CD14-positive monocyte (primary cell): ENCODE data around the gene SCP2. TPM values are rescaled to one million over a fixed set of nuclear protein-coding genes. Genes with fewer than 3 reads are reported as not detected.

Experiments
- DNase-seq, 3 donors: peaks; one replicate each; pipeline ENCODE4 v3.0.0-alpha.2; 2011 to 2022
- H2AFZ ChIP-seq: 2 replicates; pipeline ENCODE4 v1.6.0; 2012; ENCODE audit warnings: mild to moderate bottlenecking, low read depth, low read length, inconsistent platforms; ENCODE audit not compliant: insufficient read depth, poor library complexity, severe bottlenecking
- H3K27ac ChIP-seq, 2 donors: 1 replicate in 1 of 2; 2 replicates in 1 of 2; pipeline ENCODE4 v1.5.1; 2012 to 2013; ENCODE audit warnings: low read length in 2 of 2, control low read depth in 1 of 2, inconsistent platforms in 1 of 2, low read depth in 1 of 2, mild to moderate bottlenecking in 1 of 2
- H3K27me3 ChIP-seq, 2 donors: one replicate each; pipeline versions ENCODE4 v1.6.0 to v1.6.1; 2011 to 2013; ENCODE audit warnings: low read length in 2 of 2; ENCODE audit not compliant: control insufficient read depth in 2 of 2, insufficient read depth in 2 of 2
- H3K36me3 ChIP-seq, 2 donors: replicated peaks in 1 of 2; 1 replicate in 1 of 2; 2 replicates in 1 of 2; pipeline versions ENCODE4 v1.5.1 to v1.6.1; 2012 to 2013; ENCODE audit warnings: low read length in 2 of 2, control low read depth in 1 of 2, inconsistent platforms in 1 of 2, mild to moderate bottlenecking in 1 of 2; ENCODE audit not compliant: insufficient read depth in 2 of 2, control insufficient read depth in 1 of 2
- H3K4me1 ChIP-seq, 2 donors: 1 replicate in 1 of 2; 2 replicates in 1 of 2; pipeline versions ENCODE4 v1.5.1 to v1.6.1; 2012 to 2013; ENCODE audit warnings: low read length in 2 of 2, control low read depth in 1 of 2, inconsistent platforms in 1 of 2, mild to moderate bottlenecking in 1 of 2, moderate library complexity in 1 of 2; ENCODE audit not compliant: insufficient read depth in 2 of 2, control insufficient read depth in 1 of 2
- H3K4me2 ChIP-seq: replicated peaks from 2 replicates; pipeline ENCODE3; 2012; ENCODE audit warnings: low read length, moderate library complexity, mild to moderate bottlenecking; ENCODE audit not compliant: poor library complexity, severe bottlenecking; ENCODE audit errors: extremely low read depth
- H3K4me3 ChIP-seq, 3 experiments: fragments of 200-600 bp in 1 of 3; sonication (generic) in 1 of 3; replicated peaks in 1 of 3; 1 replicate in 2 of 3; 2 replicates in 1 of 3; pipeline ENCODE4 v1.5.1; 2011 to 2013; ENCODE audit warnings: low read length in 3 of 3, mild to moderate bottlenecking in 3 of 3, control low read depth in 2 of 3, low read depth in 2 of 3, inconsistent platforms in 1 of 3, moderate library complexity in 1 of 3
- H3K79me2 ChIP-seq: 2 replicates; pipeline ENCODE4 v1.6.0; 2012; ENCODE audit warnings: mild to moderate bottlenecking, control low read depth, inconsistent platforms, low read length, moderate library complexity; ENCODE audit not compliant: insufficient read depth
- H3K9ac ChIP-seq: 2 replicates; pipeline ENCODE4 v1.6.0; 2017; ENCODE audit warnings: low read length, mild to moderate bottlenecking; ENCODE audit not compliant: insufficient read depth, poor library complexity, severe bottlenecking
- H3K9me3 ChIP-seq, 2 donors: replicated peaks in 1 of 2; 1 replicate in 1 of 2; 2 replicates in 1 of 2; pipeline versions ENCODE4 v1.5.1 to v1.6.1; 2012 to 2013; ENCODE audit warnings: low read length in 2 of 2, control low read depth in 1 of 2; ENCODE audit not compliant: control insufficient read depth in 1 of 2, insufficient read depth in 1 of 2
- H4K20me1 ChIP-seq: 2 replicates; pipeline ENCODE4 v1.6.0; 2012; ENCODE audit warnings: mild to moderate bottlenecking, low read length, control low read depth, moderate library complexity; ENCODE audit not compliant: insufficient read depth
- H3K27ac Mint-ChIP-seq, 7 donors: one replicate each; pipeline ENCODE4 v1.8.0; 2020; ENCODE audit warnings: mild to moderate bottlenecking in 7 of 7, mixed read lengths in 7 of 7, moderate library complexity in 6 of 7, inconsistent platforms in 2 of 7
- H3K27me3 Mint-ChIP-seq, 3 donors: one replicate each; pipeline ENCODE4 v1.8.0; 2021 to 2022; ENCODE audit warnings: low read depth in 3 of 3, mild to moderate bottlenecking in 3 of 3, mixed read lengths in 3 of 3, moderate library complexity in 3 of 3, inconsistent platforms in 1 of 3
- H3K36me3 Mint-ChIP-seq, 2 donors: one replicate each; pipeline ENCODE4 v1.8.0; 2020; ENCODE audit warnings: mixed read lengths in 2 of 2, inconsistent platforms in 1 of 2, mild to moderate bottlenecking in 1 of 2
- H3K4me1 Mint-ChIP-seq: one replicate; pipeline ENCODE4 v1.8.0; 2020; ENCODE audit warnings: mild to moderate bottlenecking, mixed read lengths
- H3K4me3 Mint-ChIP-seq, 2 donors: one replicate each; pipeline ENCODE4 v1.8.0; 2020; ENCODE audit warnings: mild to moderate bottlenecking in 2 of 2, mixed read lengths in 2 of 2, moderate library complexity in 1 of 2
- H3K9me3 Mint-ChIP-seq, 7 donors: one replicate each; pipeline ENCODE4 v1.8.0; 2020 to 2022; ENCODE audit warnings: mixed read lengths in 7 of 7, mild to moderate bottlenecking in 6 of 7, moderate library complexity in 6 of 7, inconsistent platforms in 2 of 7
- WGBS: methylation state at CpG from one replicate; pipeline ENCODE4 v1.1.5; 2013; ENCODE audit warnings: missing lambda C conversion rate; ENCODE audit not compliant: insufficient coverage; 5-methylcytosine and 5-hydroxymethylcytosine counted together
- intact Hi-C, 2 donors: fragments of 100-400 bp; cut with micrococcal nuclease; formaldehyde crosslinking; loops; one replicate each; pipeline versions ENCODE4 v1.15.0 to v1.15.1; 2023
- polyA plus RNA-seq, 3 donors: library from polyadenylated mRNA; depleted of rRNA in 1 of 3; unstranded in 2 of 3; stranded (reverse) in 1 of 3; fragments of 300-500 nt in 2 of 3; fragments of >200 nt in 1 of 3; fragmentation: Illumina TruSeq in 2 of 3; gene quantifications; 1 replicate in 2 of 3; 2 replicates in 1 of 3; pipeline ENCODE4 v1.2.3, GENCODE V29; 2012 to 2021
- TF ChIP-seq, protein P1 (sequence below): fragments of 200-600 bp; IDR thresholded peaks from one replicate; pipeline ENCODE4 v1.8.0; 2022; ENCODE audit warnings: antibody characterized with exemption, mild to moderate bottlenecking

Gene SCP2
- polyA plus RNA-seq, 3 donors = 56.3 to 197 (median 156) TPM

DNA sequence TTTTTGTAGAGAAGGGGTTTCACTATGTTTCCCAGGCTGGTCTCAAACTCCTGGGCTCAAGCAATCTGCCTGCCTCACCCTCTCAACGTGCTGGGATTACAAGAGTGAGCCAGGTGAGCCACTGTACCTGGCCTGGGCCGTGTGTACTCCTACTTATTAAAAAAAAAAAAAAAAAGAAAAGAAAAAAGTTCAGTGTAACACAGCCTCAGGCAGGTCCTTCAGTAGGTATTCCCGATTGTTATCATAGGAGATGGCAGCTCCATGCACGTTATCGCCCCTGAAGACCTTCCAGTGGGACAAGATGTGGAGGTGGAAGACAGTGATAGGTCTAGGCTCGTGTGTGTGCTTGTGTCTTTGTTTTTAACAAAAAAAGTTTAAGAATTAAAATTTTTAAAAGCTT lies 8.9 kb upstream of the SCP2 start:
- no peaks in the 10 kb centered on the region for H4K20me1 ChIP-seq
- H3K9me3 ChIP-seq = no peaks in the 10 kb centered on the region
- intact Hi-C loops = no loop called here
- peaks cover 2 to 31% of the 10 kb centered on the region in 2 donors for H3K27me3 ChIP-seq
- H3K4me3 Mint-ChIP-seq = no peak overlapping the region
- H3K79me2 ChIP-seq = no peaks in the 10 kb centered on the region
- no peak overlapping the region for H3K9ac ChIP-seq
- peaks cover 0 to 6% (median 0%) of the 10 kb centered on the region in 7 donors for H3K9me3 Mint-ChIP-seq
- no peaks in the 10 kb centered on the region for H3K36me3 ChIP-seq
- no peak for DNase-seq
- no peak overlapping the region for H3K27ac ChIP-seq
- H3K4me1 ChIP-seq = peaks cover 11 to 13% of the 10 kb centered on the region in 2 donors
- H3K4me1 Mint-ChIP-seq = peaks cover 8% of the 10 kb centered on the region
- H3K4me3 ChIP-seq = no peak overlapping the region
- no peak overlapping the region for H3K4me2 ChIP-seq
- TF ChIP-seq, protein P1, sequence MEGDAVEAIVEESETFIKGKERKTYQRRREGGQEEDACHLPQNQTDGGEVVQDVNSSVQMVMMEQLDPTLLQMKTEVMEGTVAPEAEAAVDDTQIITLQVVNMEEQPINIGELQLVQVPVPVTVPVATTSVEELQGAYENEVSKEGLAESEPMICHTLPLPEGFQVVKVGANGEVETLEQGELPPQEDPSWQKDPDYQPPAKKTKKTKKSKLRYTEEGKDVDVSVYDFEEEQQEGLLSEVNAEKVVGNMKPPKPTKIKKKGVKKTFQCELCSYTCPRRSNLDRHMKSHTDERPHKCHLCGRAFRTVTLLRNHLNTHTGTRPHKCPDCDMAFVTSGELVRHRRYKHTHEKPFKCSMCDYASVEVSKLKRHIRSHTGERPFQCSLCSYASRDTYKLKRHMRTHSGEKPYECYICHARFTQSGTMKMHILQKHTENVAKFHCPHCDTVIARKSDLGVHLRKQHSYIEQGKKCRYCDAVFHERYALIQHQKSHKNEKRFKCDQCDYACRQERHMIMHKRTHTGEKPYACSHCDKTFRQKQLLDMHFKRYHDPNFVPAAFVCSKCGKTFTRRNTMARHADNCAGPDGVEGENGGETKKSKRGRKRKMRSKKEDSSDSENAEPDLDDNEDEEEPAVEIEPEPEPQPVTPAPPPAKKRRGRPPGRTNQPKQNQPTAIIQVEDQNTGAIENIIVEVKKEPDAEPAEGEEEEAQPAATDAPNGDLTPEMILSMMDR = no peak
- H2AFZ ChIP-seq = no peak overlapping the region
- no peaks in the 10 kb centered on the region for H3K36me3 Mint-ChIP-seq
- H3K27ac Mint-ChIP-seq = no peak overlapping the region
- H3K27me3 Mint-ChIP-seq = peaks cover 3 to 28% (median 24%) of the 10 kb centered on the region in 3 donors
- 60% methylated on average over 1 of the region's 6 CpGs for WGBS

DNA sequence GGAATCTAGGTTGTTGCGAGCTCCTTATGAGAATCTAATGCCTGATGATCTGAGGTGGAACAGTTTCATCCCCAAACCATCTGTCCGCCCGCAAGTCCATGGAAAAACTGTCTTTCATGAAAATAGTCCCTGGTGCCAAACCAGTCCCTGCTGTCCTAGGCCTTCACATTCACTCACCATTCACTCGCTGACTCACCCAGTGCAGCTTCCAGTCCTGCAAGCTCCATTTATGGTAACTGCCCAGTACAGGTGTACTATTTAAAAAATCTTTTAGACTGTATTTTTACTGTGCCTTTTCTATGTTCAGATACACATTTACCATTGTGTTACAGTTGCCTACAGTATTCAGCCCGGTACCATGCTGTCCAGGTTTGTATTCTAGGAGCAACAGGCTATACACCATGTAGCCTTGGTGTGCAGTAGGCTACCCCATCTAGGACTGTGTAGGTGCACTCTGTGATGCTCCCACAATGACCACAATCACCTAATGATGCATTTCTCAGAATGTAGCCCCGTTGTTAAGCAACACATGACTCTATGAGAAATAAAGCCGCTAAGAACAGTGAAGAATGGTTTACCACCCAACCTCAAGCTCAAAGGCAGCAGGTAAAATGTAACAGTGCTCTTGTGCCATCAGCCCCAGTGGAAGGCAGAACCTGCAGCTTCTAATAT lies 7.9 kb upstream of the SCP2 start:
- no peaks in the 10 kb centered on the region for H3K9me3 ChIP-seq
- Mint-ChIP-seq H3K36me3 (no peaks in the 10 kb centered on the region), H3K27me3 (peaks cover 4 to 32% (median 29%) of the 10 kb centered on the region in 3 donors), H3K4me1 (peaks cover 8% of the 10 kb centered on the region), H3K9me3 (peaks cover 0 to 6% (median 0%) of the 10 kb centered on the region in 7 donors), H3K27ac (no peak overlapping the region), H3K4me3 (peak overlapping the region in 1 of 2 donors; percentile 13)
- WGBS = 92% methylated on average over 6 of the region's 7 CpGs
- no peak overlapping the region for H3K4me2 ChIP-seq
- H3K27ac ChIP-seq = no peak overlapping the region
- H3K4me3 ChIP-seq = no peak overlapping the region
- H3K4me1 ChIP-seq = peaks cover 11 to 13% of the 10 kb centered on the region in 2 donors
- intact Hi-C loops = no loop called here
- H3K9ac ChIP-seq = no peak overlapping the region
- H3K36me3 ChIP-seq = no peaks in the 10 kb centered on the region
- H2AFZ ChIP-seq = no peak overlapping the region
- no peak for DNase-seq
- no peaks in the 10 kb centered on the region for H4K20me1 ChIP-seq
- TF ChIP-seq, protein P1 = no peak
- H3K27me3 ChIP-seq = peaks cover 2 to 36% of the 10 kb centered on the region in 2 donors
- H3K79me2 ChIP-seq = no peaks in the 10 kb centered on the region
